Ascending aorta (tissue), 2 donors: ENCODE data around the gene CNTNAP5. TPM values are rescaled to one million over a fixed set of nuclear protein-coding genes. Genes with fewer than 3 reads are reported as not detected.

Experiments used
- DNase-seq, 2 donors: peaks; one replicate each; pipeline ENCODE4 v3.0.0-alpha.2; 2019; ENCODE audit warnings: low spot score in 2 of 2
- H3K27ac ChIP-seq, 2 donors: fragments of 200-600 bp; sonication (generic); one replicate each; pipeline ENCODE4 v1.5.1; 2016 to 2017; ENCODE audit warnings: mild to moderate bottlenecking in 1 of 2
- H3K27me3 ChIP-seq: fragments of 200-600 bp; sonication (generic); one replicate; pipeline ENCODE4 v1.5.1; 2017
- H3K36me3 ChIP-seq, 2 donors: fragments of 200-600 bp; sonication (generic); one replicate each; pipeline ENCODE4 v1.5.1; 2016
- H3K4me1 ChIP-seq, 2 donors: fragments of 200-600 bp; sonication (generic); one replicate each; pipeline ENCODE4 v1.5.1; 2016 to 2017; ENCODE audit warnings: mild to moderate bottlenecking in 1 of 2
- H3K4me3 ChIP-seq, 2 donors: fragments of 200-600 bp; sonication (generic); one replicate each; pipeline ENCODE4 v1.5.1; 2016 to 2017; ENCODE audit warnings: mild to moderate bottlenecking in 1 of 2
- H3K9me3 ChIP-seq, 2 donors: fragments of 200-600 bp; sonication (generic); one replicate each; pipeline ENCODE4 v1.5.1; 2016
- intact Hi-C: fragments of 100-400 bp; cut with DNase I; formaldehyde crosslinking; loops from one replicate; pipeline ENCODE4 v1.15.1; 2023
- total RNA-seq: library from RNA; depleted of rRNA; stranded (reverse); fragments of >200 nt; gene quantifications from one replicate; pipeline ENCODE4 v1.1.0, GENCODE V29; 2016
- TF ChIP-seq, protein P1 (sequence below), 3 experiments: fragments of 200-600 bp in 2 of 3; fragments of 450-650 bp in 1 of 3; sonication (generic) in 2 of 3; IDR thresholded peaks; one replicate each; pipeline ENCODE4 v1.5.1; 2016 to 2019; ENCODE audit warnings: antibody characterized with exemption in 3 of 3, mild to moderate bottlenecking in 1 of 3, moderate library complexity in 1 of 3

The CNTNAP5 gene
- total RNA-seq, 1 donor from 2014 or later: not detected

DNA sequence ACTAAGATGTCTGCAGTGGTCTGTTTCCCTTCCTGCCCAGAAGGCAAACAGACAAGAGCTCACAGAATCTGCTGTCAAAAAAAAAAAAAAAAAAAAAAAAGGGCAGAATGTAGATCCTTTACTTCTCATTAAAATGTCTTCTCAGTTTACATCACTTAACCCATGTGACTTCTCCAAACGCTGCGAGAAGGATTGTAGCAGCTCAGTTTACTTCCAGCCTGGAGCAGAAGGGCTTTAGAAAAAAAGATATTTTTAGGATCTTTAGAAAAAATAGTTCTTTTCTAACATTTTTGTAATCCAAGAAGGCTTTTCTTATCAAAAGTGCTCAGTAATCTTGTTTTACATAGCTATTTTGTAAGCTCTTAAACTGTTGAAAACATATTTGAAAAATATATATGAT is 425.4 kb downstream of the CNTNAP5 start:
- H3K9me3 ChIP-seq: no peaks in the 10 kb centered on the region
- DNase-seq: no peak
- H3K4me1 ChIP-seq: no peaks in the 10 kb centered on the region
- intact Hi-C loops: no loop called here
- TF ChIP-seq, protein P1, sequence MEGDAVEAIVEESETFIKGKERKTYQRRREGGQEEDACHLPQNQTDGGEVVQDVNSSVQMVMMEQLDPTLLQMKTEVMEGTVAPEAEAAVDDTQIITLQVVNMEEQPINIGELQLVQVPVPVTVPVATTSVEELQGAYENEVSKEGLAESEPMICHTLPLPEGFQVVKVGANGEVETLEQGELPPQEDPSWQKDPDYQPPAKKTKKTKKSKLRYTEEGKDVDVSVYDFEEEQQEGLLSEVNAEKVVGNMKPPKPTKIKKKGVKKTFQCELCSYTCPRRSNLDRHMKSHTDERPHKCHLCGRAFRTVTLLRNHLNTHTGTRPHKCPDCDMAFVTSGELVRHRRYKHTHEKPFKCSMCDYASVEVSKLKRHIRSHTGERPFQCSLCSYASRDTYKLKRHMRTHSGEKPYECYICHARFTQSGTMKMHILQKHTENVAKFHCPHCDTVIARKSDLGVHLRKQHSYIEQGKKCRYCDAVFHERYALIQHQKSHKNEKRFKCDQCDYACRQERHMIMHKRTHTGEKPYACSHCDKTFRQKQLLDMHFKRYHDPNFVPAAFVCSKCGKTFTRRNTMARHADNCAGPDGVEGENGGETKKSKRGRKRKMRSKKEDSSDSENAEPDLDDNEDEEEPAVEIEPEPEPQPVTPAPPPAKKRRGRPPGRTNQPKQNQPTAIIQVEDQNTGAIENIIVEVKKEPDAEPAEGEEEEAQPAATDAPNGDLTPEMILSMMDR (IDR thresholded peaks at IDR 0.05): no peak
- H3K27ac ChIP-seq: no peak overlapping the region
- no peaks in the 10 kb centered on the region for H3K36me3 ChIP-seq
- no peak overlapping the region for H3K4me3 ChIP-seq
- H3K27me3 ChIP-seq: no peaks in the 10 kb centered on the region

- Histone ChIP-seq H3K4me3 (no peak overlapping the region), H3K9me3 (no peaks in the 10 kb centered on the region), H3K27ac (no peak overlapping the region), H3K36me3 (no peaks in the 10 kb centered on the region), H3K4me1 (no peaks in the 10 kb centered on the region), H3K27me3 (no peaks in the 10 kb centered on the region)
- TF ChIP-seq, protein P1 (IDR thresholded peaks at IDR 0.05): no peak
- intact Hi-C loops: no loop called here
- no peak for DNase-seq
Observed at GRCh38 chr2:124476291-124476690, 451.2 kb downstream of the CNTNAP5 start.

DNA sequence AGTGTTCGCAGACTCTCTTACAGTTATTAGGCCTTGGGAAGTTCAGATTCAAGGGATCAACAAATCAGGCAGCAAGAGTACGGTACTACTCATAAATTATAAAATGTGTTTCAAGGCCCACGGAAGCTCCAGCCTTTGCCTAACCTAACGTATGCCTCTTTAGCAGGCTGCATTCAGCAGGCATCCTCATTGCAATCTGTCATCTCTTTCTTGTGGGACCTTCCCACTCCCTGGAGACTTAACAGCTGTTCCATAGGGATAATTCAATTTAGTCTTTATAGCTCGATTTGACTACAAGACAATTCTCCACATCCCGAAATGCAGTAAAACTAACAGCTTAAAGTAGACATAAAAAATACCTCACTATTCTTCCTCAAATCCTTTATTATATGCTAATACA is 453.7 kb downstream of the CNTNAP5 start:
- Histone ChIP-seq H3K36me3 (no peaks in the 10 kb centered on the region), H3K4me3 (no peak overlapping the region), H3K9me3 (no peaks in the 10 kb centered on the region), H3K4me1 (no peaks in the 10 kb centered on the region), H3K27me3 (no peaks in the 10 kb centered on the region), H3K27ac (no peak overlapping the region)
- TF ChIP-seq, protein P1 (IDR thresholded peaks at IDR 0.05): no peak
- DNase-seq: no peak
- intact Hi-C loops: no loop called here

DNA sequence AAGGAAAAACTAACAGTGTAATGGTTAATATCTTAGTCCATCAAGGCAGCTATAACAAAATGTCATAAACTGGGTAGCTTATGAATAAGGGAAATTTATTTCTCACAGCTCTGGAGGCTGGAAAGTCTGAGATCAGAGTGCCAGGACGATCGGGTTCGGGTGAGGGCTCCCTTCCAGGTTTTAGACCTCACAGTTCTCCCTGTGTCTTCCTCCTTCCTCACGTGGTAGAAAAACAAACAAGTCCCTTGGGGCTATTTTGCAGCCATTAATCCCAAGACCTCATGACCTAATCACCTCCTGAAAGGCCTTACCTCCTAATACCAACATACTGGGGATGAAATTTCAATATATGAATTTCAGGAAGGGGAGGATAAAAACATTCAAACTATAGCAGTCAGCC is 455.9 kb downstream of the CNTNAP5 start:
- TF ChIP-seq, protein P1 (IDR thresholded peaks at IDR 0.05): no peak
- no peaks in the 10 kb centered on the region for H3K27me3 ChIP-seq
- no peaks in the 10 kb centered on the region for H3K9me3 ChIP-seq
- H3K4me3 ChIP-seq: no peak overlapping the region
- H3K4me1 ChIP-seq: no peaks in the 10 kb centered on the region
- H3K27ac ChIP-seq: no peak overlapping the region
- H3K36me3 ChIP-seq: no peaks in the 10 kb centered on the region
- no peak for DNase-seq
- intact Hi-C loops: no loop called here

- DNase-seq: no peak
- Histone ChIP-seq H3K4me1 (no peaks in the 10 kb centered on the region), H3K4me3 (no peak overlapping the region), H3K27ac (no peak overlapping the region), H3K36me3 (no peaks in the 10 kb centered on the region), H3K27me3 (no peaks in the 10 kb centered on the region), H3K9me3 (no peaks in the 10 kb centered on the region)
- intact Hi-C loops: no loop called here
- TF ChIP-seq, protein P1 (IDR thresholded peaks at IDR 0.05): no peak
Observed at GRCh38 chr2:124482044-124482443, 457.0 kb downstream of the CNTNAP5 start.

- H3K4me1 ChIP-seq: no peaks in the 10 kb centered on the region
- intact Hi-C loops: no loop called here
Observed at GRCh38 chr2:124482551-124482950, 457.5 kb downstream of the CNTNAP5 start.

More at GRCh38 chr2:124482551-124482950, 457.5 kb downstream of the CNTNAP5 start:
- TF ChIP-seq, protein P1 (IDR thresholded peaks at IDR 0.05): no peak
- Histone ChIP-seq H3K36me3 (no peaks in the 10 kb centered on the region), H3K27me3 (no peaks in the 10 kb centered on the region), H3K27ac (no peak overlapping the region), H3K9me3 (no peaks in the 10 kb centered on the region), H3K4me3 (no peak overlapping the region)
- no peak for DNase-seq
